ENCODE measurements around the gene TCHHL1.

TCHHL1 gene

DNA sequence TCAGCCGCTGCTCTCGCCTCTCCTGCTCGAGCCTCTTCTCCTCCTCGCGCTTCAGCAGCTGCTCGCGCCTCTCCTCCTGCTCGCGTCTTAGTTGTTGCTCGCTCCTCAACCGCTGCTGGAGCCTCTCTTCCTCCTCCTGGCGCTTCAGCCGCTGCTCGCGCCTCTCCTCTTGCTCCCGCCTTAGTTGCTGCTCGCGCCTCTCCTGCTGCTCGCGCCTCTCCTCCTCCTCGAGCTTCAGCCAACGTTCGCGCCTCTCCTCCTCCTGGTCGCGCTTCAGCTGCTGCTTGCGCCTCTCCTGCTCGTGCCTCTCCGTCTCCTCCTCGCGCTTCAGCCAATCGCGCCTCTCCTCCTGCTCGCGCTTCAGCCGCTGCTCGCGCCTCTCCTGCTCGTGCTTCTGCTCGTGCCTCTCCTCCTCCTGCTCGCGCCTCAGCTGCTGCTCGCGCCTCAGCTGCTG lies 22.7 kb upstream of the TCHHL1 start:
- TF ChIP-seq SIN3A (IDR thresholded peaks at IDR 0.05; ENCODE audit: borderline replicate concordance, insufficient read depth, low read length), result no peak

DNA sequence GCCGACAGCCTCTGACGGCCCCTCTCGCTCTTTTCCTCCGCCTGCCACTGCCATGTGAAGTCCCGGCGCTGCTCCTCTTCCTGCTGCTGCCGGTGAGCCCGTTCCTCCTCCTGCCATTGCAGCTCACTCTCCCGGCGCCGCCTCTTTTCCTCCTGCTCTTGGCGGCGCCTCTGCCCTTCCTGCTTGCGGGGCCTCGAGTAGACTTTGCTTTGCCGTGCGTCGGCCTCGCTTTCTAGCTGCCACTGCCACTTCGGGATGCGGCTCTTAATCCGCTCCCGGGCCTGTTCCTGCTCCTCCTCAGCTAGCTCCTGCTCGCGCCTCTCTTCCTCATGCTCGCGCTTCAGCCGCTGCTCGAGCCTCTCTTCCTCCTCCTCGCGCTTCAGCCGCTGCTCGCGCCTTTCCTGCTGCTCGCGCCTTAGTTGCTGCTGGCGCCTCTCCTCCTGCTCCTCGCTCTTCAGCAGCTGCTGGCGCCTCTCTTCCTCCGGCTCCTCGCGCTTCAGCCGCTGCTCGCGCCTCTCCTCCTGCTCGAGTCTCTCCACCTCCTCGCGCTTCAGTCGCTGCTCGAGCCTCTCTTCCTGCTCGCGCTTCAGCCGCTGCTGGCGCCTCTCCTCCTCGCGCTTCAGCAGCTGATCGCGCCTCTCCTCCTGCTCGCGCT lies 22.1 kb upstream of the TCHHL1 start:
- TF ChIP-seq SIN3A (IDR thresholded peaks at IDR 0.05; ENCODE audit: borderline replicate concordance, insufficient read depth, low read length) (no peak), TAF1 (IDR thresholded peaks at IDR 0.05; ENCODE audit: borderline replicate concordance, insufficient read depth, low read length) (no peak), POLR2AphosphoS5 (IDR thresholded peaks at IDR 0.05; ENCODE audit: low read depth, low read length) (no peak), FOXP2 (optimal IDR thresholded peaks at IDR 0.05; ENCODE audit: borderline replicate concordance, extremely low read depth, extremely low read length, insufficient read depth) (no peak)
- TF ChIP-seq, protein P1, sequence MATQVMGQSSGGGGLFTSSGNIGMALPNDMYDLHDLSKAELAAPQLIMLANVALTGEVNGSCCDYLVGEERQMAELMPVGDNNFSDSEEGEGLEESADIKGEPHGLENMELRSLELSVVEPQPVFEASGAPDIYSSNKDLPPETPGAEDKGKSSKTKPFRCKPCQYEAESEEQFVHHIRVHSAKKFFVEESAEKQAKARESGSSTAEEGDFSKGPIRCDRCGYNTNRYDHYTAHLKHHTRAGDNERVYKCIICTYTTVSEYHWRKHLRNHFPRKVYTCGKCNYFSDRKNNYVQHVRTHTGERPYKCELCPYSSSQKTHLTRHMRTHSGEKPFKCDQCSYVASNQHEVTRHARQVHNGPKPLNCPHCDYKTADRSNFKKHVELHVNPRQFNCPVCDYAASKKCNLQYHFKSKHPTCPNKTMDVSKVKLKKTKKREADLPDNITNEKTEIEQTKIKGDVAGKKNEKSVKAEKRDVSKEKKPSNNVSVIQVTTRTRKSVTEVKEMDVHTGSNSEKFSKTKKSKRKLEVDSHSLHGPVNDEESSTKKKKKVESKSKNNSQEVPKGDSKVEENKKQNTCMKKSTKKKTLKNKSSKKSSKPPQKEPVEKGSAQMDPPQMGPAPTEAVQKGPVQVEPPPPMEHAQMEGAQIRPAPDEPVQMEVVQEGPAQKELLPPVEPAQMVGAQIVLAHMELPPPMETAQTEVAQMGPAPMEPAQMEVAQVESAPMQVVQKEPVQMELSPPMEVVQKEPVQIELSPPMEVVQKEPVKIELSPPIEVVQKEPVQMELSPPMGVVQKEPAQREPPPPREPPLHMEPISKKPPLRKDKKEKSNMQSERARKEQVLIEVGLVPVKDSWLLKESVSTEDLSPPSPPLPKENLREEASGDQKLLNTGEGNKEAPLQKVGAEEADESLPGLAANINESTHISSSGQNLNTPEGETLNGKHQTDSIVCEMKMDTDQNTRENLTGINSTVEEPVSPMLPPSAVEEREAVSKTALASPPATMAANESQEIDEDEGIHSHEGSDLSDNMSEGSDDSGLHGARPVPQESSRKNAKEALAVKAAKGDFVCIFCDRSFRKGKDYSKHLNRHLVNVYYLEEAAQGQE (IDR thresholded peaks at IDR 0.05; ENCODE audit: insufficient read depth in 1 of 2, low read depth in 2 of 2, low read length in 2 of 2), result no peak

DNA sequence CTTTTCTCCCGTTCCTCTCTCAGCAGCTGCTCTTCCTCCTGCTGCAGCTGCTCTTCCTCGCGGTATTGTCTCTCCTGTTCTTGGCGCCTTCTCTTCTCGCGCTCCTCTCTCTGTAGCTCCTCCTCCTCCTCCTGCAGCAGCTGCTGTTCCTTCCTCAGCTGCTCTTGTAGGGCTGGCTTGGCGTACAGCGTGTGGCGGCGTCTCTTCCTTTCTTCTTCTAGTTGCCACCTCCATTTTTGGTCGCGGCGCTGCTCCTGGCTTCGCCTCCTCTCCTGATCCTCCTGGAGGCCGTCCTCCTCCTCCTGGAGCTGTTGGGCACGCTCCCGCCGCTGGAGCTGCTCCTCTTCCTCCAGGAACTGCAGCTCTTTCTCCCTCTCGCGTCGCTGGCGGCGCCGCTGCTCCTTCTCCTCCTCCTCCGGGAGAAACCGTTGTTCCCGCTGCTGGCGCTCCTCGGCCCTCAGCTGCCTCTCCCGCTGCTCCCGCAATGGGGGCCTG lies 21.5 kb upstream of the TCHHL1 start:
- TF ChIP-seq POLR2AphosphoS5 (IDR thresholded peaks at IDR 0.05; ENCODE audit: low read depth, low read length), result no peak
- TF ChIP-seq TAF1 (IDR thresholded peaks at IDR 0.05; ENCODE audit: borderline replicate concordance, insufficient read depth, low read length), result no peak
- TF ChIP-seq, protein P1 (IDR thresholded peaks at IDR 0.05; ENCODE audit: insufficient read depth in 1 of 2, low read depth in 2 of 2, low read length in 2 of 2), result no peak
- TF ChIP-seq SIN3A (IDR thresholded peaks at IDR 0.05; ENCODE audit: borderline replicate concordance, insufficient read depth, low read length), result no peak
- no peak for TF ChIP-seq FOXP2 (optimal IDR thresholded peaks at IDR 0.05; ENCODE audit: borderline replicate concordance, extremely low read depth, extremely low read length, insufficient read depth)

DNA sequence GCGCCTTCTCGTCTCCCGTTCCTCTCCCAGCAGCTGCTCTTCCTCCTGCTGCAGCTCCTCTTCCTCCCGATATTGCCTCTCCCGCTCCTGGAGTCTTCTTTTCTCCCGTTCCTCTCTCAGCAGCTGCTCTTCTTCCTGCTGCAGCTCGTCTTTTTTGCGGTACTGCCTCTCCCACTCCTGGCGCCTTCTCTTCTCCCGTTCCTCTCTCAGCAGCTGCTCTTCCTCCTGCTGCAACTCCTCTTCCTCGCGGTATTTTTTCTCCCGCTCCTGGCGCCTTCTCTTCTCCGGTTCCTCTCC lies 21.1 kb upstream of the TCHHL1 start:
- TF ChIP-seq, protein P1 (IDR thresholded peaks at IDR 0.05; ENCODE audit: insufficient read depth in 1 of 2, low read depth in 2 of 2, low read length in 2 of 2), result no peak
- TF ChIP-seq FOXP2 (optimal IDR thresholded peaks at IDR 0.05; ENCODE audit: borderline replicate concordance, extremely low read depth, extremely low read length, insufficient read depth) (no peak), TAF1 (IDR thresholded peaks at IDR 0.05; ENCODE audit: borderline replicate concordance, insufficient read depth, low read length) (no peak), SIN3A (IDR thresholded peaks at IDR 0.05; ENCODE audit: borderline replicate concordance, insufficient read depth, low read length) (no peak), POLR2AphosphoS5 (IDR thresholded peaks at IDR 0.05; ENCODE audit: low read depth, low read length) (no peak)

DNA sequence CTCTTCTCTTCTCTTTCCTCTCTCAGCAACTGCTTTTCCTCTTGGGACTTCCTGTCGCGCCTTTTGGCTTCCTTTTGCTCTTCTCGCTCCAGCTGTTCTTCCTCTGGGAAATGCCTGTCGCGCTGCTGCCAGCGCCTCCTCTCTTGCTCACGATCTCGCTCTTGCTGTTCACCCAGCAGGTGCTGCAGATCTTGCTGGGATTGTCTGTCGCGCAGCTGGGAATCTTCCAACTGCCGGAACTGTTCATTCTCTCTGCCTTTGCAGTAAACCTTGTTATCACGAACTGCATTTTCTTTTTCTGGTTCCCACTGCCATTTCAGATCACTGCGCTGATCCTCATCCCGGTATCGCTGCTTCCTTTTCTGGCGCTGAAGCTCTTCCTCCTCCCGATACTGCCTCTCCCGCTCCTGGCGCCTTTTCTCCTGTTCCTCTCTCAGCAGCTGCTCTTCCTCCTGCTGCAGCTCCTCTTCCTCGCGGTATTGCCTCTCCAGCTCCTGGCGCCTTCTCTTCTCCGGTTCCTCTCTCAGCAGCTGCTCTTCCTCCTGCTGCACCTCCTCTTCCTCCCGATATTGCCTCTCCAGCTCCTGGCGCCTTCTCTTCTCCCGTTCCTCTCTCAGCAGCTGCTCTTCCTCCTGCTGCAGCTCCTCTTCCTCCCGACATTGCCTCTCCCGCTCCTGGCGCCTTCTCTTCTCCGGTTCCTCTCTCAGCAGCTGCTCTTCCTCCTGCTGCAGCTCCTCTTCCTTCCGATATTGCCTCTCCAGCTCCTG lies 20.6 kb upstream of the TCHHL1 start:
- no peak for TF ChIP-seq FOXP2 (optimal IDR thresholded peaks at IDR 0.05; ENCODE audit: borderline replicate concordance, extremely low read depth, extremely low read length, insufficient read depth)
- TF ChIP-seq TAF1 (IDR thresholded peaks at IDR 0.05; ENCODE audit: borderline replicate concordance, insufficient read depth, low read length), result no peak
- no peak for TF ChIP-seq SIN3A (IDR thresholded peaks at IDR 0.05; ENCODE audit: borderline replicate concordance, insufficient read depth, low read length)
- TF ChIP-seq POLR2AphosphoS5 (IDR thresholded peaks at IDR 0.05; ENCODE audit: low read depth, low read length), result no peak
- TF ChIP-seq, protein P1 (IDR thresholded peaks at IDR 0.05; ENCODE audit: insufficient read depth in 1 of 2, low read depth in 2 of 2, low read length in 2 of 2), result no peak
